Testis (tissue), 2 donors: ENCODE data around the gene DPYD.

Experiments used
- POLR2A ChIP-seq: fragments of 450-650 bp; IDR thresholded peaks from one replicate; pipeline ENCODE4 v1.6.1; 2017; ENCODE audit warnings: antibody characterized with exemption, mild to moderate bottlenecking, moderate library complexity
- TF ChIP-seq, protein P1 (sequence below), 3 experiments: fragments of 450-650 bp in 2 of 3; fragments of 200-600 bp in 1 of 3; sonication (generic) in 1 of 3; IDR thresholded peaks; one replicate each; pipeline ENCODE4 v1.5.1; 2016 to 2019; ENCODE audit warnings: antibody characterized with exemption in 3 of 3, mild to moderate bottlenecking in 2 of 3, moderate library complexity in 1 of 3

- TF ChIP-seq, protein P1, sequence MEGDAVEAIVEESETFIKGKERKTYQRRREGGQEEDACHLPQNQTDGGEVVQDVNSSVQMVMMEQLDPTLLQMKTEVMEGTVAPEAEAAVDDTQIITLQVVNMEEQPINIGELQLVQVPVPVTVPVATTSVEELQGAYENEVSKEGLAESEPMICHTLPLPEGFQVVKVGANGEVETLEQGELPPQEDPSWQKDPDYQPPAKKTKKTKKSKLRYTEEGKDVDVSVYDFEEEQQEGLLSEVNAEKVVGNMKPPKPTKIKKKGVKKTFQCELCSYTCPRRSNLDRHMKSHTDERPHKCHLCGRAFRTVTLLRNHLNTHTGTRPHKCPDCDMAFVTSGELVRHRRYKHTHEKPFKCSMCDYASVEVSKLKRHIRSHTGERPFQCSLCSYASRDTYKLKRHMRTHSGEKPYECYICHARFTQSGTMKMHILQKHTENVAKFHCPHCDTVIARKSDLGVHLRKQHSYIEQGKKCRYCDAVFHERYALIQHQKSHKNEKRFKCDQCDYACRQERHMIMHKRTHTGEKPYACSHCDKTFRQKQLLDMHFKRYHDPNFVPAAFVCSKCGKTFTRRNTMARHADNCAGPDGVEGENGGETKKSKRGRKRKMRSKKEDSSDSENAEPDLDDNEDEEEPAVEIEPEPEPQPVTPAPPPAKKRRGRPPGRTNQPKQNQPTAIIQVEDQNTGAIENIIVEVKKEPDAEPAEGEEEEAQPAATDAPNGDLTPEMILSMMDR (IDR thresholded peaks at IDR 0.05), result no peak
- no peak for TF ChIP-seq POLR2A
Measured at GRCh38 chr1:97174039-97174704, 746.7 kb downstream of the DPYD start.
